Omental fat pad (tissue), 4 donors: ENCODE measurements around the gene KIF26B. TPM values are rescaled to one million over a fixed set of nuclear protein-coding genes. Genes with fewer than 3 reads are reported as not detected.

Source experiments
- ATAC-seq: fragments of 150-250 bp; one replicate; pipeline ENCODE4 v1.9.1; 2016; ENCODE audit warnings: mild to moderate bottlenecking, moderate library complexity; ENCODE audit not compliant: low FRiP score
- DNase-seq: peaks from one replicate; pipeline ENCODE4 v3.0.0-alpha.2; 2019; ENCODE audit warnings: low spot score
- total RNA-seq, 4 donors: library from RNA; depleted of rRNA; stranded (reverse); fragments of >200 nt; gene quantifications; one replicate each; pipeline ENCODE4 v1.1.0, GENCODE V29; 2016
- TF ChIP-seq, protein P1 (sequence below), 3 donors: fragments of 450-650 bp; IDR thresholded peaks; one replicate each; pipeline ENCODE4 v1.5.1; 2016 to 2017; ENCODE audit warnings: antibody characterized with exemption in 3 of 3, mild to moderate bottlenecking in 3 of 3, moderate library complexity in 2 of 3

KIF26B gene
- total RNA-seq, 4 donors from 2014 or later, result 0.13 to 0.96 (median 0.39) TPM

DNA sequence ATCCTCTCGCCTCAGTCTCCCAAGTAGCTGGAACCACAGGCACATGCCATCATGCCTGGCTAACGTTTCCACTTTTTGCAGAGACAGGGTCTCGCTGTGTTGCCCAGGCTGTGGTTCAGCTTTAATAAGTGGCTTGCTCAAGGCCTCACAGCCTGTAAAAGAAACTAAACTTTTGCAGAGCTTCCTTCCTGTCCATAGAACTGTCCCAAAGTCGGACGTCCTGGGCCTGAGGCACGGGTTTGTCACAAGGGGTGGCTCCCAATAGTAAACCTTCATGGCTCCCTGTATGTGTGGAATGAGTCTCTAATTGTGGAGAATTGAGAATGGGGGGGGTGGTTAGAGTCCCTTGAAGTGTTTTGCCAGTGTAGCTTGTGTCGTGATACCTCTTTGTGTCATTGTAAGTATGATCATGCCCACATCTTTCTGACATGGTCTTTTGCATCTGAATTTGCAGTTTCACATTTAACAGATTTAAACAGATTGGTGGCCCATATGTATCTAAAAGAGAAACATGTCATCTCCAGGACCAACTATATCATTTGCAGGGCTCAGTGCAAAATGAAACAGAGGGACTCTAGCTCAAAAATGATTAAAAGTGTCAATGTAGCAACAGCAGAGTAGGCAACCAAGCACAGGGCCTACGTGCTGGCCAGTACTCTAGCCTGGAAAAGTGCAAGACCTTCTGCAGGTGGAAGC is 332.1 kb downstream of the KIF26B start:
- DNase-seq (no peak), ATAC-seq (no peak)

DNA sequence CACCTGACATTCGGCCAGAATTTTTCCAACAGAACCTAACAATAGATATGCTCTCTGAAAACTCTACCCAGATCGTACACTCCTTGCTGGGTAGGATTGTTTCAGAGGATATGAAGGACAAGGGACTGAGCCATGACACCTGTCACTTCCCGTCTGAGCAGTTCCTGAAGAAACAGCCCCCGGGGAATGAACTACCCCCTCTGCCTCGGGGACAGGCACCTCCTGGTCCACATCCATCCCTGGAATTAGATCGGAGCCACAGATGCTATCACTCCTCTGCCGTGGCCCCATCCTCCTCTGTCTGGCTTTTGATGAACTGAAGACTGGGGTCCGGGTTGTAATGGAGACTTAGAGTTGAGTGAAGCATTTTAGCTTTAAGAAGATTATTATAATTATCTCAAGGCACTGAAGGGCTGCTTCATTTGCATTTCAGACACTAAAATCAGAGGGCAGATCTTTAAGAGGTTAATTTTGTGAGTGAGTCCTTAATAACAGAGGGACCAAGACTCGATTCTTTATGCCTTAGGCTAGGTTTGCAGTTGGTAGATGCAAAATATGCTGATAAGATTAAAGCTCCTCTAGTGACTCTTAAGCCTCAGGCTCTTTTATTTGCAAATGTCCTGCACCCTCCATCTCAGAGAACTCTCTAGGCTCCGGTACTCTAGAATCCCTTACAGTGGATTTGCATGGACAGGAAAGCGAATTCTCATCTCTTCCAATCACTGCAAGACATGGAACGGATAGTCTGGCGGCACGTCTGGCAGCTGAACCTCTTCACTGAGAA is 333.8 kb downstream of the KIF26B start:
- DNase-seq (no peak), ATAC-seq (no peak)
- TF ChIP-seq, protein P1, sequence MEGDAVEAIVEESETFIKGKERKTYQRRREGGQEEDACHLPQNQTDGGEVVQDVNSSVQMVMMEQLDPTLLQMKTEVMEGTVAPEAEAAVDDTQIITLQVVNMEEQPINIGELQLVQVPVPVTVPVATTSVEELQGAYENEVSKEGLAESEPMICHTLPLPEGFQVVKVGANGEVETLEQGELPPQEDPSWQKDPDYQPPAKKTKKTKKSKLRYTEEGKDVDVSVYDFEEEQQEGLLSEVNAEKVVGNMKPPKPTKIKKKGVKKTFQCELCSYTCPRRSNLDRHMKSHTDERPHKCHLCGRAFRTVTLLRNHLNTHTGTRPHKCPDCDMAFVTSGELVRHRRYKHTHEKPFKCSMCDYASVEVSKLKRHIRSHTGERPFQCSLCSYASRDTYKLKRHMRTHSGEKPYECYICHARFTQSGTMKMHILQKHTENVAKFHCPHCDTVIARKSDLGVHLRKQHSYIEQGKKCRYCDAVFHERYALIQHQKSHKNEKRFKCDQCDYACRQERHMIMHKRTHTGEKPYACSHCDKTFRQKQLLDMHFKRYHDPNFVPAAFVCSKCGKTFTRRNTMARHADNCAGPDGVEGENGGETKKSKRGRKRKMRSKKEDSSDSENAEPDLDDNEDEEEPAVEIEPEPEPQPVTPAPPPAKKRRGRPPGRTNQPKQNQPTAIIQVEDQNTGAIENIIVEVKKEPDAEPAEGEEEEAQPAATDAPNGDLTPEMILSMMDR (IDR thresholded peaks at IDR 0.05), result no peak

More for the DNA sequence above, 332.1 kb downstream of the KIF26B start:
- TF ChIP-seq, protein P1 (IDR thresholded peaks at IDR 0.05), result no peak

DNA sequence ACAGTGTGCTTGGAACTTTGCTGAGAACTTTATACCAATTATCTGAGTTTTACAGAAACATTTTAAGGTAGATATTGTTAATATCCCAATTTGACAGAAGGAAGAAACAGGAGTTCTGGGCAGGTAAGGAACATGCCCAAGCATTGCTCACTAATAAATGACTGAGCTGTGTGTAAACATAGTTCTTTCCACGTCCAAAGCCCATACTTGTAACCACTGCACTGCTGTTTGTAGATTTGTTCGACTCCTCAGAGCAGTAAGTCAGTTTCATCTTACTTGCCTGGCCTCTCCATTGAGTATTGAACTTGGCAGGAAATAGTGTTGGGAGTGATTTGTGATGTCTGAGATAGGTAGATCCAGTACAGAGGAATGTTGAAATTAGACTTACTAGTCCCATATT is 335.1 kb downstream of the KIF26B start:
- TF ChIP-seq, protein P1 (IDR thresholded peaks at IDR 0.05), result no peak
- no peak for ATAC-seq
- DNase-seq, result no peak

DNA sequence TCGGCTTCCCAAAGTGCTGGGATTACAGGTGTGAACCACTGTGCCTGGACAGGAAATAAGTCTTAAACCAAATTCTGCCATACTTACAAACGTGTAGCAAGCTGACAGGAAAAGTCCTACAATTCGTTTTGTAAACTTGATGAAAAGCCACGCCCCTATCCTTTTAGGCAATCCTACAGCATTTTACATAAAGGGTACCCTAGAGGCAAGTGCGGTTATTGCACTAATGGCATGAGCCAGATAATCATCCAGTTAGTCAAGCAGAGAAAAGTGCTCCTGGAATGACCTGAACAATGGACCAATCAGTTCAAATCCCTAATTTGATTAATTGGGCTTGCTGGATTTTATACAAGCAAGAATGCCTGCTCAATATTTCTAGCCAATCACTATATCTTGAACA is 338.2 kb downstream of the KIF26B start:
- DNase-seq, result no peak
- TF ChIP-seq, protein P1 (IDR thresholded peaks at IDR 0.05), result no peak
- ATAC-seq, result no peak

DNA sequence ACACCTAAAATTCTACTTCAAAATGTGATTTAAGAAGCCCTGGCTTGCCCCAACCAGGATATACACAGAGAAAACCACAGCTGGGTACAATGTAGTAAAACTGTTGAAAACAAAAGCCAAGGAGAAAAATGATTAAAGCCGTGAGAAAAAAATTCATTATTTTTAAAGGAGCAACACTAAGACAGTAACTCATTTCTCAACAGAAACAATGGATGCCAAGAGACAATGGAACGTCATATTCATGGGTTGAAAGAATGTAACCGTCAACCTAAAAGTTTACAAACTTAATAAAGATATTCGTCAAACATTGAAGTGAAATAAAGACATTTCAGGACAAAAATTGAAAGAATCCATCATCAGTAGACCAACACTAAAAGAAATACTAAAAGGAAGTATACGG is 340.9 kb downstream of the KIF26B start:
- DNase-seq (no peak), ATAC-seq (no peak)
- TF ChIP-seq, protein P1 (IDR thresholded peaks at IDR 0.05), result no peak

DNA sequence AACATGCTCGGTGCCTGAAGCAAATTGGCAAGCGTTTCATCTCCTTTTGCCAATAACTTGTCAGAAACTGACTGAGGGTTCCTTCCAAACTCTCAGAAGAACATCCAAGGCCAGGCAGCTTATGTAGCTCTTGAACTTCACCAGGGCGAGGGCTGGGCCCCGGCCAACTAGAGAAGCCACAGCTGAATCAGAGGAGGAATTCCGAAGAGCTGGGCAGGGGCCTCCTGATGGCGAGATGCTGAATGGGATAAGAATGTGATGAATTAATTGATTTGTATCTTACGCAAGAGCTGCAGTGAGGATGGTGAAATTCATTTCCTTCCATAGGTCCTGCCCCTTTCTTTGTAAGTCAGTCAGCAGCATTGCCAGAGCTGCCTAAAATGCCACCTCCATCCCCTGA is 345.8 kb downstream of the KIF26B start:
- TF ChIP-seq, protein P1 (IDR thresholded peaks at IDR 0.05), result no peak
- DNase-seq (no peak), ATAC-seq (no peak)
